GM18907 (cell line): ENCODE results near the gene SPAG6.
"Not testable (repeated sequence)": the region's sequence is repeated elsewhere in the genome, so short reads cannot be mapped to it uniquely, and the experiment has no call there.

ENCODE experiments used
- ATAC-seq: cut with Tn5 transposase; IDR thresholded peaks from one replicate; pipeline ENCODE4 v1.9.1; 2021; ENCODE audit warnings: mild to moderate bottlenecking, moderate library complexity; ENCODE audit not compliant: unreplicated experiment

SPAG6 gene

DNA sequence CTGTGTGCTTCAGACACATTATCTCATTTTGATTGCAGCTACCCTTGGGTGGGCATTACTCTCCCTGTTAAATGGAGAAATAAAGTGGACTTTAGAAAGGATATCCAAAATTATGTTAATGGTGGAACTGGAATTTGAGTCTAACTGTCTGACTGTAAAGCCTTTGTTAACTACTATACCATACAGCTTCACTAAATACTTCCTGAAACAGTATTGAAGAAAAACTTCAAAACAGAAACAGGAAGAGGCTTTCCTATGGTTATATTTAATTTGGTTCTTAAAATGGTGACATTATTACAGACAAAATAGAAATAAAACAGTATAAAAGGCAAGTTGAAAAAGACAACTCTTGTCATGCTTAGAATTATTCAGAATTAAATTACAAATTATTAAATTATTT lies 25.0 kb downstream of the SPAG6 start:
- no peak for ATAC-seq

DNA sequence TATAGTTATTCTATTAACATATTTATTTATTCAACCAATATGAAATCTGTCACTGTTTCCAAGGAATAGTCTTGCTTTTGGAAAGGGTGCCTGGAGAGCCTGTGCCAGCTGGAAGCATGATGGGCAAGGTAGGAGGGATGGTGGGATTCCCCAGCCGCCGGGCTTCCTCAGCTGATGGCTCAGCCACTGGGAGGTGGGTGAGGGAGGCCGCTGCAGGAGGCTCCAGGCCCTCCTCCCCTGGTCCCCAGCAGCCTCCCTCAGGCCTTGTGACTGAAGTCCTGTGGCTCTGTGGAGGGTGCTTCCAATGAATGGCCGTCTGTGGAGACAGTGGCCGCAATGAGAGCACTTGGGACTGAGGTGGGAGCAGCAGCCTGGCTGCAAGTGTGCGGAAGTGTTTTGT lies 27.0 kb downstream of the SPAG6 start:
- no peak for ATAC-seq

DNA sequence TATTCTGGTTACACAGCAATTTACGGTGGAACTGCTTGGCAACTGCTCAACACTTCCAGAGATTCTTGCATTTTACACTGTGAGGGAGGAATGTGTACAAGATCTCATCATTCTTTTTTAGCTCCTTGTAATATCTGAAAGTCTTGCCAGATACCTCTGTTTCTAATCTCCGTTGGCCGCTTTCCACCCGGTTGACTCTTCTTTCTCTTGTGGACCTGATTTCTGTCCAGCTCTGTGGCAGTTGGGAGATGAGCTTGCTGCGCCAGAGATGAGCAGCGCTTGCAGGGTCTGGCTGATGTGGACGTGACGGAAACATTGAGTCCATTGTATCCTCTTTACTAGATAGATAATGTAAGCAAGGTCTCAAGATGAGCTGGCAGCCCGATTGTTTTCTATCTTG lies 27.6 kb downstream of the SPAG6 start:
- no peak for ATAC-seq

DNA sequence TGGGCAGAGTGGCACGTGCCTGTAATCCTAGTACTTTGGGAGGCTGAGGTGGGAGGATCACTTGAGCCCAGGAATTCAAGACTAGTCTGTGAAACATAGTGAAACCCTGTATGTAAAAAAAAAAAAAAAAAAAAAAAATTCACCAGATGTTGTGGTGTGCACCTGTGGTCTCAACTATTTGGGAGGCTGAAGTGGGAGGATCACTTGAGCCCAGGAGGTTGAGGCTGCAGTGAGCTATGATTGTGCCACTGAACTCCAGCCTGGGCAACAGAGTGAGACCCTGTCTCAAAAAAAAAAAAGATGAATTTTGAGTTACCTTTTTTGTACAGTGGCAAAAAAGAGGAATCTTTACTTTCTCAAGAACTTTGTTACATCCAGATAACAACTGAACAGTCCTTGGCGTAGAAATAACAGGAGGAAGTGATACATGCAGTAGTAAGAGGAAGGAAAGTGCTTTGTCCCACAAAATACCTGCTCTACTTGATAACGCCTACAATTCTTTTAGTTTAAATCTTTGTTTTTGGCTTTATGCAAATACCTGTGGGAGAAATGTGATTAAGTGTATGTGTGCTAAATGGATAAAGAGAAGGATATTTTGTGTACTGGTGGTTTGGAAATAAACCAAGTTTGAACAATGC lies 29.3 kb downstream of the SPAG6 start:
- no peak for ATAC-seq

DNA sequence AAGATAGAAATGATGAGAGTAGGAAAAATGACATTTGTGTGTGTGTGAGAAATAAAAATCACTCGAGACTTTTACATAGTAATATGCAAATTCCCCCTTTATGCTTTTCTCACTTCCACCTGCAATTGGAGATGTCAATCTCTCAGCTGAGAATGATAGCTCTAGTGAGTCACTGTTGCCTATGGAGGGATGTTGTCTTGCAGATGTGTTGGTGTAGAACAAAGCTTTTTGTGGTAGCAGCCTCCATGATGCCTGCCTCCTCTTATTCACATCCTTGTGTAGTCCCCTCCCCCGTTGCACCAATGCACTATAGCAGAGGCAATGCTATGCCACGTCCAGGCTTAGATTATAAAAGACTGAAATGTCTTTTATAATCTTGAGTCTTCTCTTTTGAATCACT lies 33.8 kb downstream of the SPAG6 start:
- ATAC-seq: peak; percentile 61

DNA sequence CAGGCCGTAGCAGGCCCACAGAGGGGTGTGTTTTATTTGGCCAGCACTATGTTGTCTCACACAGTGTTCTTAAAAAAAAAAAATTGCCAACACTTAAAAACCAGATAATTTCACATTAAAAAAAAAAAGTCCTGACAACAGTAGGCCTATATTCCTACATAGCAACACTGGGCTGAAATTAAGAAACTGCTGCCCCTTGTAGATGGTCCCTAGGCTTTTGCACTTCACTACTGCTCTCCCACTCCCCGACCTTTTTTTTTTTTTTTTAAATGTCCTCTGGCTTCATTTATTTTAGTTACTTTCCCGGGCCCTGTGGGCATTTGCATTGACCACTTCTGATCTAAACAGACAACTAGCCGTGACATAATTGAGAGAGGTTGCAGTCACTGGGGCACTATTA lies 36.0 kb downstream of the SPAG6 start:
- no peak for ATAC-seq

DNA sequence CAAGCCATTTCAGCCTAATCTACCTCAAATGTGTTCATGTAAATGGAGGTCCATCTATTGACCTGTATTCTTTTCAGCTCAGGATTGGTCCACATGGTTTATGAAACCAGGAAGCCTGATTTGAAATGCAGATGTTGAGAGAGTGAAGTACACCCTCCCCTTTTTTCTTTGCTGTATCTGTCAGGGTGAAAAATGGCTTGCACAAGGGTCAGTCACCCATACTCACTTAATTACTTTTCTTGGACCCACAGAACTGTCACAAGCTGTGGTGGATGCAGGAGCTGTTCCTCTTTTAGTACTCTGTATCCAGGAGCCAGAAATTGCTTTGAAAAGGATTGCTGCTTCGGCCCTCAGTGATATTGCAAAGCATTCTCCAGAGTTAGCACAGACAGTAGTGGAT lies 41.2 kb downstream of the SPAG6 start:
- no peak for ATAC-seq

DNA sequence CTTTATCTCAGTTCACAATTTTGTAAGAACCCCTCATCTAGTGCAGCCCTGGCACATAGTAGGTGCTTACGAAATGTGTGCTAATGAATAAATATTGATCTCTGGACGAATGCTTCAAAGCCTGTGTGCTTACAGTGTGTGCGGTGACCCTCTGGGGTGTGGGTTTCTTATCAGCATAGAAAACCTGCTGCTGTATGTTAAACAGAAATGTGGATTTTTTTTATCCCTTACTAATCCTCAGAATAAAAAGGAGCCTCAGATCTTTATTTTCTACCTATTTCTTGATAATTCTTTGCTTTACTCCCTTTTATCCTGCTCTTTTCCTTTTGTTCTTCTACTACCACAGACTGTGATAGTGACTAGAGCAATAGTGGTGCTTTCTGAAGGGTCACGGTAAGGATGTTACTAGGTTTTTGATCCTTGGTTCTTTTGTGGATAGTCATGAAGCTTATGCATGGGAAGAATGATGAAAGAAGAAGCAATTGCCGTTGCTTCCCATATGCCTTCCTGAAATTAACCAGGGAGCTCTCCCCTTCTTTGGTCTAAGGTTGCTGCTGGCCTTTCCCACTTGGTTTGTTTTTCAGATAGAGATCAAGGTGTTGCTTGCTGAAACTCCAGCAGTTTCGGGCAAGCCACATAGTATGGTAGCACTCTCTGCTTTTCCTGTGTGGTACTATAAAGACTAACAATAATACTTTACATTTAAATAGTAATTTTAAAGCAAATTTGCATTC lies 44.7 kb downstream of the SPAG6 start:
- ATAC-seq: no peak

DNA sequence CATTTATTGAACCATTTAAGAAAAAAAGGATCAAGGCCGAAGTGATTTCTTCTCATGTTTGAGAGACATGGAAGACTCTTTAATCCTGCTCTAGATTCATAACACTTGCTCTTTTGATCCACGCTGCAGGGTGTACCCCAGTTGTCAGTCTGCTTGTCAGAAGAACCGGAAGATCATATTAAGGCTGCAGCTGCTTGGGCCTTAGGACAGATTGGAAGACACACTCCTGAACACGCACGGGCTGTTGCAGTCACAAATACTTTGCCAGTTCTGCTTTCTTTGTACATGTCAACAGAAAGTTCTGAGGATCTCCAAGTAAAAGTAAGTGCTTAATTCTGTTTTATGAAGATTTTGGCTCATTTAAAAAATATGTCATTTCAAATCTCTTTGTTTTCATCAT lies 46.3 kb downstream of the SPAG6 start:
- ATAC-seq: no peak

DNA sequence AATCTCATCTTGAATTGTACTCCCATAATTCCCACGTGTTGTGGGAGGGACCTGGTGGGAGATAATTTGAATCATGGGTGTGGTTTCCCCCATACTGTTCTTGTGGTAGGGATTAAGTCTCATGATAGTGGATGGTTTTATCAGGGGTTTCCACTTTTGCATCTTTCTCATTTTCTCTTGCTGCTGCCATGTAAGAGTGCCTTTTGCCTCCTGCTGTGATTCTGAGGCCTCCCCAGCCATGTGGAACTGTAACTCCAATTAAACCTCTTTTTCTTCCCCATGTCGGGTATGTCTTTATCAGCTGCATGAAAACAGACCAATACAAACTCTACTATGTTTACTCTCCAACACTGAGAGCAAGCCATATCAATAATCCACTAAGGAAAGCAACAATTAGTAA lies 50.9 kb downstream of the SPAG6 start:
- ATAC-seq: not testable (repeated sequence)

DNA sequence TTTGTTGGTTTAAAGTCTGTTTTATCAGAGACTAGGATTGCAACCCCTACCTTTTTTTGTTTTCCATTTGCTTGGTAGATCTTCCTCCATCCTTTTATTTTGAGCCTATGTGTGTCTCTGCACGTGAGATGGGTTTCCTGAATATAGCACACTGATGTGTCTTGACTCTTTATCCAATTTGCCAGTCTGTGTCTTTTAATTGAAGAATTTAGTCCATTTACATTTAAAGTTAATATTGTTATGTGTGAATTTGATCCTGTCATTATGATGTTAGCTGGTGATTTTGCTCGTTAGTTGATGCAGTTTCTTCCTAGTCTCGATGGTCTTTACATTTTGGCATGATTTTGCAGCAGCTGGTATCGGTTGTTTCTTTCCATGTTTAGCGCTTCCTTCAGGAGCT lies 61.6 kb downstream of the SPAG6 start:
- ATAC-seq: not testable (repeated sequence)

DNA sequence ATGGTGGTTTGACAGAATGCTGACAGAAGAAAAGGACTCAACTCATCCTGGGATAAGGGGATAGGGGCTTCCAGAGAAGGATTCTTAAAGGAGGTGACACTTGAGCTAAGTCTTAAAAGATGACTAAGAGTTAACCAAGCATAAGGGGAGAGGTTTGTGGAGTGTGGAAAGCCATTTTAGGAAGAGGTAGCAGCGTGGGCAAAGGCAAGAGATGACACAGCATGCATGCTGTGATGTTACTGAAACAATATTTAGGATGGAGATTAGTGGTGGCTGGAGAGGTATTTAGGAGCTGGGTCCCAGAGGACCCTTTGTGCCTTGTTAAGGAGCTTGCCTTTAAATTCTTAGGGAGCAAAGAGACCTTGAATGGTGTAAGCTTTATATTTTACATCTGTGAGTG lies 65.1 kb downstream of the SPAG6 start:
- no peak for ATAC-seq

DNA sequence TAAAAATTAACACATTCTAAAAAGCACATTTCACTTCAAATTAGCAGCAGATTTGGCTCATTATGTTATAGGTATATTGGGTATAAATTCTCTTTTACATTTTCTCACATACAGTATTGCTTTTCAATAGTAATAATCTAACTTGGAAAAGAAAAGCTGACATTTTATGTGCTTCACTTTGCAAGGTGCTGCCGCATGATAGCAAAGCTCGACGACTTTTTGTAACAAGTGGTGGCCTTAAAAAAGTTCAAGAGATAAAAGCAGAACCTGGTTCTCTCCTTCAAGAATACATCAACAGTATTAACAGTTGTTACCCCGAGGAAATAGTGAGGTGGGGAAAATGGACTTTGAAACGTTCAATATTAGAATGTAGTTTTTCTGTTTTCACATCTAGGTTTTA lies 65.5 kb downstream of the SPAG6 start:
- no peak for ATAC-seq

DNA sequence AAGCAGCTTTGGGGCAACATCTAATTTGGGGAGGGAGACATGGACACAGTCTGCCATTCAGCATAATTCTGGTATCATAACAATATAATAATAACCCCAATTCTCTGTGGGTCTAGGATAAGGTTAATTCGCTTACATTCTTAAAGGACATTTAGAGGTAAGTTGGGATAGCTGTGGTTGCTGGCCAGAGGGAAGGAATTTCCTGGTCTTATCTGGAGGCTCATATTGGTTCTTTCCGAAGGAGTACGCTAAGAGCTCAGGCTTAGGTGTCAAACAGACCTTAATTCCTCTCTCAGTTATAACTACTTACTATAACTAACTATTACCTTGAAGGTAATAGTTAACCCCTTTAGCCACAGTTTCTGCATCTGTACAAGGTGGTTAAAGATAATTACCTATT lies 68.8 kb downstream of the SPAG6 start:
- no peak for ATAC-seq

DNA sequence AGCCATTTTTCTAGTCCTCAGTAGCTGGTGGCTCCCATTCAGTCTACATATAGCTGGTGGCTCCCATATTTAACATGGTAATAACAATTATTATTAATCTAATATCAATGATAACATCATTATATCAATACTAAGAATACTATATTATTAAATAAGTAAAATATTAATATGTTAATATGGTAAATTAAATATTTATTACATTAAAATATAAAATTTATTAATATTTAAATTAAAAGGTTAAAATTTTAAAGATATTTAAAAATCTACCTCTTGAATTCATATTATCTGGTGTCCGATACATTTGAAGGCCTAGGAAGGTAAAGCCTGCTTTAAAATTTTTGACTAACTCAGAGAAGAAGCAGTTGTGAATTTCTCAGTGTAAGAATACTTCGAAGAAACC lies 69.8 kb downstream of the SPAG6 start:
- no peak for ATAC-seq

DNA sequence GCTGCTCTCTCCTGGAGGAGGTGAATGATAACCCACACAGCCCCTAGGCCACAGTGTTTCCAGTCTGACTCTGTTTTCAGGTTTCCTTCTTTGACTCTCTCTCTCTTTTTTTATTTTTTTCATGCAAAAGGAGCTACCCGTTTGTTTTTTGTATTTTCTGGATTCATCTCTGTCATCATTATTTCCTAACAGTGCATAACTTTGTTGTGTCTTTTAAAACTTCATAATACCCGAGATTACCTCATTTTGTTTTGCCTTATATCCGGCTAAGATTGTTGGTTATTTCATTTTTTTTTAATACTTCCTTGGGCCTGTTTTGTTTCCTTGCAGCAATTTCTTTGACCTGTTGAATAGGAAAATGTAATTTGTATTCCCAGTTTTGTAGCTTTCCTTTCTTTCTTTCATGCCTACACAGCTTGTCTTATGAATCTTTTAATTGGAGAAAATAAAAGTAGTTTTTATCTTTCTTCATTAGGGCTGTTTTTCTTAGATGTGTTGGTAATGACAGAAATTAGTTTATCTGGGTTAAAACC lies 72.5 kb downstream of the SPAG6 start:
- ATAC-seq: no peak

DNA sequence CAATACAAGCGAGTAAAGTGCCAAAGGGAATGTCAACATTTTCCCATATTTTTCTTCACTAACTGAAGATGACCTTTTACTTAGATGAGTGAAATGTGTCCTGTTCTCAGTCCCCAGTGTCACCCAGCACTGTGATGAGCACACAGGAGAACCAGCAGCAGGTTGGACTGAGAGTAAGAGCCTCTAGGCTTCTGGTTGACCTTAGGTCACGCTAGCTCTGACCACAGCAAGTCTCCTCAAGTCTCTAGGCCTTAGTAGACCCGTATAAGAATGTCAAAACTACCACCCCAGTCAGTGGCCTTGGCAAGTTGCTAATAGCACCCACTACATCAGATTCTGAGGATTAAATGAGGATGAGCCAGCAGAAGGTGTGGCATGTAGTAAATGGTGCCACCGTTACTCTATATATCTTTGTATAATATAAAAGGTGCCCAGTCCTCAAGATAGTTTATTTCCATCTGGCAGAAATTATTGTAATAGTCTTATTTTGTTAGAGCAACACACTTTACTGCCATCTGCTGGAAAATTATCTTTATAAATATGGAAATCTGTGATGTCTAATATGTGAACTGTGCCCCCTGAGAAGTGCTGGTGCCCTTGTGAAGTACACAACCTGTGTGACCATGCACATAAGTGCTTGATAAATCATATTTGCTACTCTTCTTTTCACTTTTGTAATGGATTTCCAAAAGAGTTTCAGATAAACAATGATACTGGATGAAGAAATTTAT lies 75.7 kb downstream of the SPAG6 start:
- ATAC-seq: no peak

DNA sequence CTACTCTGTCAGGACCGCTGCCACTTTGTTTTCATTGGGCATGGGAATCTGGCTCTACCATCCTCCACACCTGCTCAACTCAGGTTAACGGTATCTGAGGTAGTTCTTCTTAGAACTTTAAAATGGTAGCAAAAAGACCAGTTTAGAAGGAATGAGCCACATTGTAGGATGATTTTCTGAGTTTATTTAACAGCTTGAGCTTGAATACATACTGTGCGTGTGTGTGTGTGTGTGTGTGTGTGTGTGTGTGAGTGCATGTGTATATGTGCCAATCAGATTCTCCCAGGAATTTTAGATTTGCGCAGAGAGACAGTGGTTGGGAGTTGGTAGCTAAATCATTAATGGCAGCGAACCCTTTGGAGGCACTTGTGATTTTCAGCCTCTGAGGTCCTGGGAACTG lies 81.4 kb downstream of the SPAG6 start:
- ATAC-seq: no peak

DNA sequence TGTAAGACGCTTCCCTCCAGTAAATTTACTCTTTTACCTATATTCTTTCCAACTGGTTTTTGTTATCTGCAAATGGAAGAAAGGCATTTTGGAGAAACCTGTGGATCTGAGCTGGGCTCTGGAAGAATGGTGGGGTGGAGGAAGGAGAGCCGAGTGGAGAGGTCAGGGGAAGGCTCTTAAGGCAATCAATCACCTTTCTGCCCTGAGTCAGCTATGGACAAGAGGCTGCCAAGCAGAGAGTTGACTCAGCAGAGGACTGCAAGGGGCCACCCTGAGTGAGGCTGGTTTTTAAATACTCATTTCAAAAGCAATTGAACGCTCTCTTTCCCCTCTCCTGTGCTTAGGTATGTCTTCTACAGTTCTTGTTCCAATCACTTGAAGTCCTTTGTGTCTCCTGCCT lies 81.8 kb downstream of the SPAG6 start:
- peak; percentile 46 for ATAC-seq

DNA sequence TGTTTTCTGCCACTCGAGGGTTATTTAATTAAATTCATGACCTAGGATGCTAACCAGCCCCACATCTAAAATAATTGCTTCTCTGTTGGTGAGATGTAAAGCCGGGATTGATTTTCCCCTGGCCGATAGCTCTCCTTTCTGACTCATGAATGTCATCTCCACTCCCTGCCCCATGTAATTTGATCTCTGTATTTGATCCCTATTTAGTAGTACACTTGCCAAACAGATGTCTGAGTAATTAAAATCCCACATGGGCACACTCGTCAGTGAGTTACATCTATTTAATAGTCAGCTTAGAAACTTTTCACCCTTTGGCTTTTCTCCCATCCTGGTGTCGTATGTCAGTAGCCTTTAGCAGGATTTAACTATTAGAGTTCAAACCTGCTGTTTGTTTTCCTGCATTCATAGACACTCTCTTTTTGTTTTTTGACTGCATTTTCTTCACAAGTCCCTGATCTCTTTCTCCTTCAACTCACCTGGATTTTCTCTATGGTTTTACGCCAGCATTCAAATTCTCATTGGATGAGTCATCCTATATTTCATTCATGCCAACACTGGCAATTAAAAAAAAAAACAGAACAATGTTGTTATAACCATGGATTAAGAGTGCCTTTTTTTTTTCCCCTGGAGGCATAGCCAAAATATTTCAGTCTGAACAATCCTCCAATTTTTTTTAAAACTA lies 82.7 kb downstream of the SPAG6 start:
- no peak for ATAC-seq

DNA sequence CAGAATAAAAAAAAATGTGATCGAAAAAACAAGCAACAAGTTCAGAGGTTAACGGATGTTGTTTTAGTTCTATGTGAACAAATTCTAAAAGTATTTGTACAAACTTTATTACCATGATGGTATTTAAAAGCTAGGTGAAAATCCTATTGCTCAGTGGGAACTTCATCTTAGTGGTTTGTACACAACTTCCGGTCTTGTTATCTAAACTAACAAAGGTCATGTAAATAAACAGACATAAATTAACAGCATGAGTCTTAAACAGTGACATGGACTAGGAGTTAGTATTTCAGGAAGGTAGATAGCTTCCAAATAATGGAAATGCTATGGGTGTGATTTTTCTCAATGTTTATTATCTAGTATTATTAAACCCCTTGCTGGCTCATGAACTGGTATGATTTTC lies 83.8 kb downstream of the SPAG6 start:
- no peak for ATAC-seq
